Fibroblast of lung (primary cell): Measurements from ENCODE around the gene GPR132.

Experiments used
- CTCF ChIP-seq, 2 donors: IDR thresholded peaks in 1 of 2; conservative IDR thresholded peaks in 1 of 2; 1 replicate in 1 of 2; 2 replicates in 1 of 2; pipeline ENCODE4 v1.5.1; 2011 to 2012; ENCODE audit warnings: low read length in 2 of 2, control low read depth in 1 of 2, inconsistent platforms in 1 of 2, low read depth in 1 of 2, mild to moderate bottlenecking in 1 of 2
- EZH2 ChIP-seq: IDR thresholded peaks from 2 replicates; pipeline ENCODE4 v1.5.1; 2012; ENCODE audit warnings: low read length, control low read depth, mild to moderate bottlenecking; ENCODE audit errors: missing control alignments

- TF ChIP-seq CTCF (conservative IDR thresholded peaks at IDR 0.05 in 1 of 2, IDR thresholded peaks at IDR 0.05 in 1 of 2; ENCODE audit: low read depth in 1 of 2, low read length in 2 of 2), result no peak
- no peak for TF ChIP-seq EZH2
Observed at GRCh38 chr14:105095236-105095805, 30.1 kb upstream of the GPR132 start.
